Thyroid gland (tissue), 4 donors: ENCODE data around the gene MRPL42.

ENCODE experiments used
- CTCF ChIP-seq, 6 experiments: fragments of 200-600 bp in 3 of 6; fragments of 450-650 bp in 3 of 6; sonication (generic) in 3 of 6; IDR thresholded peaks; one replicate each; pipeline ENCODE4 v1.5.1; 2016 to 2019; ENCODE audit warnings: antibody characterized with exemption in 6 of 6, mild to moderate bottlenecking in 2 of 6, inconsistent platforms in 1 of 6, moderate library complexity in 1 of 6
- POLR2A ChIP-seq, 2 donors: fragments of 450-650 bp; IDR thresholded peaks; one replicate each; pipeline ENCODE4 v1.6.1; 2017; ENCODE audit warnings: antibody characterized with exemption in 2 of 2, mild to moderate bottlenecking in 2 of 2, moderate library complexity in 1 of 2

DNA sequence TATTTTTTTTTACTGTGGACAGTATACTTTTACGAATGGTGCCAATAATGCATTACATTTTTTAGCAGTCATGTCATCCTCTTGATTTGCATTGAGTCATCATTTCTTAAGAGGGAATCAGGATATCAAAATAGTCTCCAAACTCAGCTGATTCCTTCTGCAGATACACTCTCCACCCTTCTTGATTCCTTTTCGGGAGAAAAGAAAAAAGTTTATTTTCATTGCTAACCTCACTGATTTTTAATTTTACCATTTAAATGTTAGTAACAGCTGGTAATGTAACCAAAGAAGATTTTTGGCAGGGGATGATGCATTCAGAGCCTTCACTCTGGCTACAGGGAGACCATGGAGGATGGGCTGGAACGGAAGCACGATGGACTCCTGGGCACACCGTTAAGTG, 47.5 kb downstream of the MRPL42 start:
- TF ChIP-seq CTCF (IDR thresholded peaks at IDR 0.05) (no peak), POLR2A (IDR thresholded peaks at IDR 0.05) (no peak)
